ENCODE results near the gene NTNG1. TPM values are rescaled to one million over a fixed set of nuclear protein-coding genes. Genes with fewer than 3 reads are reported as not detected.
"Not testable (repeated sequence)": the region's sequence is repeated elsewhere in the genome, so short reads cannot be mapped to it uniquely, and the experiment has no call there.

The NTNG1 gene
- total RNA-seq, 1 donor from 2014 or later, result not detected

DNA sequence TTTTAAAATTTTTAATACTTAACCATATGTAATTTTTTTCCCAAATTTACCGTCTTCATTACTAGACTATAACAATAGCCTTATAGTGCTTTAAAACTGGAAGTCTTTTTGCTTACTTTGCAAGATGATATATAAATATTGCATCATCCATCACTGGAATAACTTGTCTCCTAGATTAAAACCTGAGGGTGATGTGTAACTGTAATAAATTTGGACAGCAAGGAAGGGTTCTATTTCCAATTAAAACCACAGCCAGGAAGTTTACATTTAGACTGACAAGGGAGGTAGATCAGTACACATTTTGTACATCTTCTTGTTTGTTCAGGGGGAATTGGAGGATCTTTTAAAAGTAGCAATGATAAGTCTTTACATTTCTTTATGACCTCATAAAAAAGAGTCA, 21.9 kb downstream of the NTNG1 start:
- no peaks in the 10 kb centered on the region for H3K4me1 Mint-ChIP-seq (ENCODE audit: low read depth)
- no peak for TF ChIP-seq CTCF (IDR thresholded peaks at IDR 0.05)
- DNase-seq (ENCODE audit: low spot score), result no peak
- no peaks in the 10 kb centered on the region for H3K27me3 Mint-ChIP-seq (ENCODE audit: low read depth)
- H3K36me3 Mint-ChIP-seq (ENCODE audit: low read depth), result no peaks in the 10 kb centered on the region
- H3K9me3 Mint-ChIP-seq (ENCODE audit: low read depth), result no peaks in the 10 kb centered on the region
- H3K4me3 Mint-ChIP-seq (ENCODE audit: unreplicated experiment), result no peak overlapping the region
- no peak overlapping the region for H3K27ac Mint-ChIP-seq (ENCODE audit: unreplicated experiment)

DNA sequence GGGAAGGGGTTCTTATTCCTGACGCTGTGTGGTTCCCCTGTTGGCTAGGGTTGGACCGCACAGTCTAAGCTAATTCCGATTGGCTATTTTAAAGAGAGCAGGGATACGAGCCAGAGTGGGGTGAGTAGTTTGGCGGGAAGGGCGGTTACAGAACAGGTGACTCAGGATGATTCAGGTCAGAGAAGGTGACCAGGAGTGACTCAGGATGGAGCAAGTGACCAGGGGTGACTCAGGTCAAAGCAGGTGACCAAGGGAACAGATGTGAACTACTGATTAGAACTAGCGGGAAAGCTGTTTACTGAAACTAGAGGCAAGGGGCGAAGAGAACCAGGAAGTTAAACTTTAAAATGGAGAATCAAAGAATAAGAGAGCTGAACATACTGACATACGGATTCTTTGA, 24.1 kb downstream of the NTNG1 start:
- not testable (repeated sequence) for H3K4me1 Mint-ChIP-seq (ENCODE audit: low read depth); H3K27ac Mint-ChIP-seq (ENCODE audit: unreplicated experiment); H3K27me3 Mint-ChIP-seq (ENCODE audit: low read depth); H3K36me3 Mint-ChIP-seq (ENCODE audit: low read depth); H3K9me3 Mint-ChIP-seq (ENCODE audit: low read depth); H3K4me3 Mint-ChIP-seq (ENCODE audit: unreplicated experiment); DNase-seq (ENCODE audit: low spot score)

DNA sequence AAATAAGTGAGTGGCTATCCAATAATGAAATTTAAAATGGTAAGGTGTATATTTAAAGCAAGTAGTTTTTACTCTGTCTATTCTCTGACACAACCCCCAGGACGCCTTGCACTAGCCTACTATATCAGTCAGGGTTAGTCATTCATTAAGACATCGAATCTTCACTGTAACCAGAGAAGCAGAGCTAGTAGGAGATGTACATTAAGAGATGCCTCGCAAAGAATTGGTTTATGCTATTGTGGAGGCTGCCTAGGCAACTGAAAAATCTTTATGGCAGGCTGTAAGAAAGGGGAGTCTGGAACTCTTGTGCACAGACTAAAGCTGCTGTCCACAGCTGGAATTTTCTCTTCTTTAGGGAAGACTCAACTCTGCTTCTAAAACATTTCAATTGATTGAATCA, 28.8 kb downstream of the NTNG1 start:
- Mint-ChIP-seq H3K9me3 (ENCODE audit: low read depth) (no peaks in the 10 kb centered on the region), H3K36me3 (ENCODE audit: low read depth) (no peaks in the 10 kb centered on the region), H3K27ac (ENCODE audit: unreplicated experiment) (no peak overlapping the region), H3K4me1 (ENCODE audit: low read depth) (no peaks in the 10 kb centered on the region), H3K27me3 (ENCODE audit: low read depth) (peaks cover 2% of the 10 kb centered on the region), H3K4me3 (ENCODE audit: unreplicated experiment) (no peak overlapping the region)
- no peak for DNase-seq (ENCODE audit: low spot score)
- TF ChIP-seq CTCF (IDR thresholded peaks at IDR 0.05), result no peak

DNA sequence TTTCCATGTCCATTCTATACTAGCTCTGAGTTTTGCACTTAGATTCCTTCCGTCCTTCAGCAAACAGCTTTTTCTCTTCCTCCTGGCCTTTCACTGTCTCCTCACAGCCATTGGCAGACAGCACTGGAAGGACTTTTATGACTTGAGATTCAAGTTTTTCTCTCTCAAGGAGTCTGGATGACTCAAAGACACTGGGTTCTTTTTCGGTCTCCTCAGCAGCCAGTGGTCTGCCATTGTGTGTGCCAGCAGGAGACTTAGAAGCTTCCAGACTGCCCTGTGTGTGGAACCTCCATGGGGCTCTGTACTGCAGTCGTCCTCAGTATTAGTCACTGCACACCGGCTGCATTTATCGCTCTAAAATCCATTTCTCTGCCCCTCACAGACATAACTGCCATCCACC, 30.5 kb downstream of the NTNG1 start:
- Mint-ChIP-seq H3K9me3 (ENCODE audit: low read depth) (no peaks in the 10 kb centered on the region), H3K36me3 (ENCODE audit: low read depth) (no peaks in the 10 kb centered on the region), H3K27ac (ENCODE audit: unreplicated experiment) (no peak overlapping the region), H3K4me3 (ENCODE audit: unreplicated experiment) (no peak overlapping the region), H3K4me1 (ENCODE audit: low read depth) (no peaks in the 10 kb centered on the region), H3K27me3 (ENCODE audit: low read depth) (peaks cover 2% of the 10 kb centered on the region)
- no peak for DNase-seq (ENCODE audit: low spot score)
- TF ChIP-seq CTCF (IDR thresholded peaks at IDR 0.05), result no peak

DNA sequence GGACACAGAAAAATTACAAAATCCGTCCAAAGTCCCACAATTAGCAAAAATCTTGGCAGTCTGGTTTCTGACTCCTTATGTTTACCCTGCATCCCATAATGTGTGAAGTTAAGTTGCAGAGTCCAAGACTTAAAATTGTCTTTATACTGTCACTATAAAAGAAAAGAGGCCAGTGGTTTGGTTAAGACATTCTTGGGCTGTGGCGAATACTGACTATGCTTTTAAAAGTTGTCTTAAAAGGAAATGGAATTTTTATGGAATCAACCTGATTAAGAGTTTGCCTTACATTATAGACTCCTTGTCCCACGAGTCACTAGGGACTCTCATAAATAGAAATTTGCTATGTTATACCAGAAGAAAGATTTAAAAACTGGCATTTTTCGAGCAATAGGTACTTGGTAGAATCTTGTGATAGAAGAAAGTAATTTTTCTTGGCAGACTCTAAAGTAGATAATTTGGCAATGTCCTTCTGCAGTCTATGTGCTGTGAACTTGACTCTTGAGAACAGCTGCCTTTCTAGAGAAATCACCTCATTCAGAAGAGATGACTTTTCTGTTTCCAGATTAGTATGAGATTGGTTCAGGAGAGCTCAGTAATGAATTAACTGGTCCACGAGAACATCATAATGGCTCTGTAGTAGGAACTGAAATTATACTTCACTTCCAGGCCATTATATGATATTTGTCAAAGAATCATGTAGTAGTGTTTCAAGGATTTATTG, 31.8 kb downstream of the NTNG1 start:
- Mint-ChIP-seq H3K36me3 (ENCODE audit: low read depth) (no peaks in the 10 kb centered on the region), H3K27ac (ENCODE audit: unreplicated experiment) (no peak overlapping the region), H3K27me3 (ENCODE audit: low read depth) (peaks cover 2% of the 10 kb centered on the region), H3K4me3 (ENCODE audit: unreplicated experiment) (no peak overlapping the region), H3K9me3 (ENCODE audit: low read depth) (no peaks in the 10 kb centered on the region), H3K4me1 (ENCODE audit: low read depth) (no peaks in the 10 kb centered on the region)
- no peak for TF ChIP-seq CTCF (IDR thresholded peaks at IDR 0.05)
- no peak for DNase-seq (ENCODE audit: low spot score)
